ENCODE data around the gene MYO16.
A peak's percentile ranks its signal among the peaks of the same experiment; 100 is the strongest.

The MYO16 gene

DNA sequence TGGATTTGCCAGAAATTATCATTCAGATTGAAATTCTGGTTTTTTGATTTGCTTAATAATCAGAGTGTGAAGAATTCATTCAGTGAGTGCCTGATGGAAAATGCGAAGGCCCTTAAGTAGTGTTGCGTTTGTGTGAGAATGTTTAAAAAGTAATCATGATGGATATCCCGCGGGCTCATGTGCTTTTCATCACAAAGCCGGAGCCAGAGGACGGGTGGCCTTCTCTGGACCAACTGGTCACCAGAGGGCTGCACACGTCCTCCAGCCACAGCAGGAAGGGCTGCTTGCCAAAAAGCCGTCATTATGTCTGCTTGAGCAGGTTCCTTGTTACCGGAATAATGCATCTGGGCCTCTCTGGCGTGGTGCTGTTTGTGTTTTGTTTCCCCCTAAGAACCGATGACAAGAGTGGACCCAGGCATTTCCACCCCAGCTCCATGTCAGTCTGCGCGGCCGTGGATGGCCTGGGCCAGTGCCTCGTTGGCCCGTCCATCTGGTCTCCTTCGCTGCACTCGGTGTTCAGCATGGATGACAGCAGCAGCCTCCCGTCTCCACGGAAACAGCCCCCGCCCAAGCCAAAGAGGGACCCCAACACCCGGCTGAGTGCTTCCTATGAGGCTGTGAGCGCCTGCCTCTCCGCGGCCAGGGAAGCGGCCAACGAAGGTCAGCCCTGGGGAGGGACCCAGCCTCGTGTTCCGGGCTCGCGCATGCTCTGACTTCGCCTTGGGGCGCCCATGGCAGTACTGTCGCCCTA is 497.7 kb downstream of the MYO16 start:
- no peak for TF ChIP-seq CTCF (IDR thresholded peaks at IDR 0.05)
- no peak for DNase-seq
- intact Hi-C loops (cut with DNase I; ENCODE audit: low total_unique reads), result no loop called here
- Histone ChIP-seq H3K27me3 (no peaks in the 10 kb centered on the region), H3K4me3 (no peak overlapping the region), H3K27ac (no peak overlapping the region), H3K36me3 (no peaks in the 10 kb centered on the region), H3K9me3 (no peaks in the 10 kb centered on the region), H3K4me1 (peaks cover 0 to 11% (median 0%) of the 10 kb centered on the region in 4 donors)

GRCh38 chr13:109128121-109128520 is 498.7 kb downstream of the MYO16 start:
- DNase-seq, result no peak
- no peak for TF ChIP-seq CTCF (IDR thresholded peaks at IDR 0.05)
- Histone ChIP-seq H3K27ac (no peak overlapping the region), H3K4me1 (peaks cover 0 to 13% (median 0%) of the 10 kb centered on the region in 4 donors), H3K27me3 (no peaks in the 10 kb centered on the region), H3K36me3 (no peaks in the 10 kb centered on the region), H3K4me3 (no peak overlapping the region), H3K9me3 (no peaks in the 10 kb centered on the region)
- intact Hi-C loops (cut with DNase I; ENCODE audit: low total_unique reads), result no loop called here

DNA sequence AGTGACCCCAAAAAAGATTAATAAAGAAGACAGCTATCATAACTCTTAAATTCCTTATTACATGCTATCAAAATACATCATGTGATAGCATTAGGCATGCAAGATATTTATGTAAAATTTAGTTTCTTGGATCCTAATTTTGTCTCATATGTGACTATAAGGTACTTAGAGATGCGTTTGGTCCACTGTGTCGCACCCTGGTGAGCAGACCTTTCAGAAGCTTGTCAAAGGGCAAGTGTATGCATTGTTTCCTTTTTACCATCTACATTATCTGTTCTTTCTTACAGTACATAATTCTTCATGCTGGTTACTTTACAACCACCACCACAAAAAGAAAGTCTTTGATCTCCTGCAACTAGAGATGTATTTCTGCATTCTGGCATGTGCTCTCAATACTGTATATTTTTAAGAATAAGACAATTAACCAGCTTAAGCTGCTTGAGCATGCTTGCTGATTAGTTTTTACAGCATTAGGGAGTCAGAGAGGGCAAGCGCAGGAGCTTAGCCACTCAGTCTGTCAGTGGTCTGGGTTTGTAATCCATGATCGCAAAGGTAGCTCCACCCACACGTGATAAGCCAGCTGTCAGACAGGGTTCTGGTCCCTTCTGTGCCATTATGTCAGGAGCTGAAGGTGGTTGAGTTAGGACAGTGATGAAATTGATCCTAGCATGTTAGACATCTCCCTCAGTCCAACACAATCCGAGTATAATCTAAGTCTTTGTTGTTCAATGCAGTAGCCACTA is 500.9 kb downstream of the MYO16 start:
- H3K27me3 ChIP-seq, result no peaks in the 10 kb centered on the region
- no peak for TF ChIP-seq CTCF (IDR thresholded peaks at IDR 0.05)
- H3K27ac ChIP-seq, result no peak overlapping the region
- no peak for DNase-seq
- H3K4me3 ChIP-seq, result no peak overlapping the region
- H3K4me1 ChIP-seq, result peaks cover 0 to 13% (median 0%) of the 10 kb centered on the region in 4 donors
- no peaks in the 10 kb centered on the region for H3K9me3 ChIP-seq
- H3K36me3 ChIP-seq, result no peaks in the 10 kb centered on the region
- intact Hi-C loops (cut with DNase I; ENCODE audit: low total_unique reads), result no loop called here

- no peaks in the 10 kb centered on the region for H3K36me3 ChIP-seq
- H3K27ac ChIP-seq, result peak overlapping the region in 1 of 2 donors; percentile 2
- H3K27me3 ChIP-seq, result no peaks in the 10 kb centered on the region
- no peak for TF ChIP-seq CTCF (IDR thresholded peaks at IDR 0.05)
- intact Hi-C loops (cut with DNase I; ENCODE audit: low total_unique reads), result no loop called here
- no peak overlapping the region for H3K4me3 ChIP-seq
- peaks cover 0 to 22% (median 0%) of the 10 kb centered on the region in 4 donors for H3K4me1 ChIP-seq
- no peaks in the 10 kb centered on the region for H3K9me3 ChIP-seq
- DNase-seq, result no peak
Measured at GRCh38 chr13:109131698-109132257, 502.4 kb downstream of the MYO16 start.

GRCh38 chr13:109135018-109135417 is 505.6 kb downstream of the MYO16 start:
- intact Hi-C loops (cut with DNase I; ENCODE audit: low total_unique reads), result no loop called here
- TF ChIP-seq CTCF (IDR thresholded peaks at IDR 0.05), result no peak
- Histone ChIP-seq H3K36me3 (no peaks in the 10 kb centered on the region), H3K9me3 (no peaks in the 10 kb centered on the region), H3K27me3 (peaks cover 0 to 2% of the 10 kb centered on the region in 2 donors), H3K4me3 (no peak overlapping the region), H3K27ac (no peak overlapping the region), H3K4me1 (peaks cover 0 to 23% (median 0%) of the 10 kb centered on the region in 4 donors)
- DNase-seq, result no peak
